ENCODE measurements around the gene ARHGAP8.

- no peak for TF ChIP-seq CTCF (IDR thresholded peaks at IDR 0.05)
- no peak for TF ChIP-seq POLR2A (IDR thresholded peaks at IDR 0.05)
Observed at GRCh38 chr22:44709881-44710392, 42.4 kb upstream of the ARHGAP8 start.

All from prostate gland (tissue), 2 donors.